Measurements from ENCODE around the gene ACTR2.
A peak's percentile ranks its signal among the peaks of the same experiment; 100 is the strongest.
"Not testable (repeated sequence)": the region's sequence is repeated elsewhere in the genome, so short reads cannot be mapped to it uniquely, and the experiment has no call there.

Gene ACTR2

DNA sequence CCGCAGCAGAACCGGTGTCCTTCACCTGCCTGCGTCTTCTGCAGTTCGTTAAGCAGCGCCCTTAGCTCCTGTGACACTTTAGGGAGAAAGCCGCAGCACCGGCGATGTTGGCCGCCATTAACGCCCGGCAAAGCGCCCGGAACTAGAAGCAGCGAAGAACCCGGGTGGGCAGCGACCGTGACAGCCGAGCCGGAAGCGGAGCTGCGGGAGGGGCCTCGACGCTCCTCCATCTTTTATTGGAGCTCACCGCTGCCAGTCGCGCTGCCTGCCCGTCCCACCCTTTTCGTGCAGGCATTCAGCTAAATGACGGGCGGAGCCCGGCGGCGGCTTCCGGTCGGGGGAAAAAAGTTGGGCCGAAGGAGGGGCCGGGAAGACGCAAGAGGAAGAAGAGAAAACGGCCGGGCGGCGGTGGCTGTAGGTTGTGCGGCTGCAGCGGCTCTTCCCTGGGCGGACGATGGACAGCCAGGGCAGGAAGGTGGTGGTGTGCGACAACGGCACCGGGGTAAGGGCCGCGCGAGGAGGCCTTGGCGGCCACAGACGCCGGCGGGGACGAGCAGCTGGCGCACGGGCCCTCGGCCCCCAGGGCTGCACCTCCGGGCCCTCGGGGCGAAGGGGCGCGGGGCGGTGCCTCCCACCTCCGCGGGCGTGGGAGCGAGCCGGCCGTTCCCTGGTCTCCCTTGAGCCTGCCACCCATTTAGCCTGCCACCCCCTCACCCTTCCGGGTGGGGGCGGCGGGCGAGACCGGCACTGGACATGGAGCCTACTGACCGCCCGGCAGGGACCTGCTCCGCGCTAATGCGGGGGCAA lies at the start of gene ACTR2:
ACTR2 (plus strand) TSS at position 376 of the 807 bp plus-strand sequence; CDS start at position 455, 79 bp downstream.
- DNase-seq (ENCODE audit: low read depth in 2 of 2), result peak; percentile 97 to 98
- H3K4me3 ChIP-seq (replicated peaks in 1 of 2; ENCODE audit: low read depth in 2 of 2, low read length in 2 of 2), result peak within 1 kb of the TSS; percentile 99 to 100
- TF ChIP-seq, protein P1, sequence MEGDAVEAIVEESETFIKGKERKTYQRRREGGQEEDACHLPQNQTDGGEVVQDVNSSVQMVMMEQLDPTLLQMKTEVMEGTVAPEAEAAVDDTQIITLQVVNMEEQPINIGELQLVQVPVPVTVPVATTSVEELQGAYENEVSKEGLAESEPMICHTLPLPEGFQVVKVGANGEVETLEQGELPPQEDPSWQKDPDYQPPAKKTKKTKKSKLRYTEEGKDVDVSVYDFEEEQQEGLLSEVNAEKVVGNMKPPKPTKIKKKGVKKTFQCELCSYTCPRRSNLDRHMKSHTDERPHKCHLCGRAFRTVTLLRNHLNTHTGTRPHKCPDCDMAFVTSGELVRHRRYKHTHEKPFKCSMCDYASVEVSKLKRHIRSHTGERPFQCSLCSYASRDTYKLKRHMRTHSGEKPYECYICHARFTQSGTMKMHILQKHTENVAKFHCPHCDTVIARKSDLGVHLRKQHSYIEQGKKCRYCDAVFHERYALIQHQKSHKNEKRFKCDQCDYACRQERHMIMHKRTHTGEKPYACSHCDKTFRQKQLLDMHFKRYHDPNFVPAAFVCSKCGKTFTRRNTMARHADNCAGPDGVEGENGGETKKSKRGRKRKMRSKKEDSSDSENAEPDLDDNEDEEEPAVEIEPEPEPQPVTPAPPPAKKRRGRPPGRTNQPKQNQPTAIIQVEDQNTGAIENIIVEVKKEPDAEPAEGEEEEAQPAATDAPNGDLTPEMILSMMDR (IDR thresholded peaks at IDR 0.05; ENCODE audit: low read depth, low read length), result no peak

DNA sequence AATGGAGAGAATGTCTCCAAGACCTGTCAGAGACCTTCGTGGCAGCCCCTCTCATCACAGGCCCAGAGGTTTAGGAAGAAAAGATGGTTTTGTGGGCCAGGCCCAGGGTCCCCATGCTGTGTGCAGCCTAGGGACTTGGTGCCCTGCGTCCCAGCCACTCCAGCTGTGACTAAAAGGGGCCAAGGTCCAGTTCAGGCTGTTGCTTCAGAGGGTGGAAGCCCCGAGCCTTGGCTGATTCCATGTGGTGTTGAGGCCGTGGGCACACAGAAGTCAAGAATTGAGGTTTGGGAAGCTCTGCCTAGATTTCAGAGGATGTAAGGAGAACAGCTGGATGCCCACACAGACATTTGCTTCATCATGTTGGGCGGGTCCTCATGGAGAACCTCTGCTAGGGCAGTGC lies 45.1 kb upstream of the ACTR2 start:
- H3K4me3 ChIP-seq (replicated peaks in 1 of 2; ENCODE audit: low read depth in 2 of 2, low read length in 2 of 2), result no peak overlapping the region
- TF ChIP-seq, protein P1 (IDR thresholded peaks at IDR 0.05; ENCODE audit: low read depth, low read length), result no peak
- no peak for DNase-seq (ENCODE audit: low read depth in 2 of 2)

DNA sequence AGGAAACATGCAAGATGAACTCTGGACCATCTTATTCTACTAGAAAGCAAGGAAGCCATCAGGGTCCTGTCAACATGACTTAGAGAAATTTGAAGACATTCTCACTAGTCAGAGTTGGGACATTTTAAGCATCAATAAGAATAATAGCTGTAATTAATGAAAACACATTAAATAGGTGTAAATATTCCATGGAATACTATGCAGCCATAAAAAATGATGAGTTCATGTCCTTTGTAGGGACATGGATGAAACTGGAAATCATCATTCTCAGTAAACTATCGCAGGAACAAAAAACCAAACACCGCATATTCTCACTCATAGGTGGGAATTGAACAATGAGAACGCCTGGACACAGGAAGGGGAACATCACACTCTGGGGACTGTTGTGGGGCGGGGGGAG lies 44.2 kb upstream of the ACTR2 start:
- H3K4me3 ChIP-seq (replicated peaks in 1 of 2; ENCODE audit: low read depth in 2 of 2, low read length in 2 of 2); DNase-seq (ENCODE audit: low read depth in 2 of 2): not testable (repeated sequence)

DNA sequence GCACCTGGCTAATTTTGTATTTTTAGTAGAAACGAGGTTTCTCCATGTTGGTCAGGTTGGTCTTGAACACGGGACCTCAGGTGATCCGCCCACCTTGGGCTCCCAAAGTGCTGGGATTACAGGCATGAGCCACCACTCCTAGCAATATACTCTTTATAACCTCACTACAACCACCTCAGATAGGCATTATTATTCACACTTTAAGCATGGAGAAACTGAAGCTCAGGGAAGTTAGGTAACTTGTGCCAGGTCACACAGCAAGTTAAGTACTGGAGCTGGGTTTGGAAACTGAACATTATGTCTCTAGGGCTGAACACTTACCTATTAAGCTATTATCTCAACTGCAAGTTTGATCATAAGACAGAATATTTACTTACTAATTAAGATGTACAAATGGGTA lies 42.6 kb upstream of the ACTR2 start:
- no peak for DNase-seq (ENCODE audit: low read depth in 2 of 2)
- TF ChIP-seq, protein P1 (IDR thresholded peaks at IDR 0.05; ENCODE audit: low read depth, low read length), result no peak
- H3K4me3 ChIP-seq (replicated peaks in 1 of 2; ENCODE audit: low read depth in 2 of 2, low read length in 2 of 2), result no peak overlapping the region

DNA sequence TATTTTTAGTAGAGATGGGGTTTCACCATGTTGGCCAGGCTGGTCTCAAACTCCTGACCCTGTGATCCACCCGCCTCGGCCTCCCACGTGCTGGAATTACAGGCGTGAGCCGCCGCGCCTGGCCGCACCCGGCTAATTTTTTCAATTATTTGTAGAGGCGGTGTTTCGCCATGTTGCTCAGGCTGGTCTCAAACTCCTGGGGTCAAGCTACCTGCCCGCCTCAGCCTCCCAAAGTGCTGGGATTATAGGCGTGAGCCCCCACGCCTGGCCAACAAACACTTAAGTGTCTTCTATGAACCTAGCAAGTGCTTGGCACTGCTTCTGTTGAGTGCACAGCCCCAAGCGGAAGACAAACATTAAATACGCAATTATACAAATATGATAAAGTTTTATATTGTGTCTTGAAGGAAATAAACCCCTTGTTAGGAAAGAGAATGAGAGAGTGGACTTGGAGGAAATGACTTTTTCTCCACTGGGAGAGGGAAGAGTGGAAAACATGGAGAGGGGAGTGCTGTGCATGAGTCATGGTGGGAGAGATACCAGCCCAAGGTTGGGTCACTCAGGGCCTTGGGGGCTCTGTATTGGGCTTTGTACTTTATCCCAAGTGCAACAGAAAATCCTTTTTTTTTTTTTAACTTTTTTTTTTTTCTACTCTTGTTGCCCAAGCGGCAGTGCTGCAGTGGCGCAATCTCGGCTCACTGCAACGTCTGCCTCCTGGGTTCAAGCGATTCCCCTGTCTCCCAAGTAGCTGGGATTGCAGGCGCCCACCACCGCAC lies 41.4 kb upstream of the ACTR2 start:
- TF ChIP-seq, protein P1 (IDR thresholded peaks at IDR 0.05; ENCODE audit: low read depth, low read length), result no peak
- no peak overlapping the region for H3K4me3 ChIP-seq (replicated peaks in 1 of 2; ENCODE audit: low read depth in 2 of 2, low read length in 2 of 2)
- DNase-seq (ENCODE audit: low read depth in 2 of 2), result no peak

DNA sequence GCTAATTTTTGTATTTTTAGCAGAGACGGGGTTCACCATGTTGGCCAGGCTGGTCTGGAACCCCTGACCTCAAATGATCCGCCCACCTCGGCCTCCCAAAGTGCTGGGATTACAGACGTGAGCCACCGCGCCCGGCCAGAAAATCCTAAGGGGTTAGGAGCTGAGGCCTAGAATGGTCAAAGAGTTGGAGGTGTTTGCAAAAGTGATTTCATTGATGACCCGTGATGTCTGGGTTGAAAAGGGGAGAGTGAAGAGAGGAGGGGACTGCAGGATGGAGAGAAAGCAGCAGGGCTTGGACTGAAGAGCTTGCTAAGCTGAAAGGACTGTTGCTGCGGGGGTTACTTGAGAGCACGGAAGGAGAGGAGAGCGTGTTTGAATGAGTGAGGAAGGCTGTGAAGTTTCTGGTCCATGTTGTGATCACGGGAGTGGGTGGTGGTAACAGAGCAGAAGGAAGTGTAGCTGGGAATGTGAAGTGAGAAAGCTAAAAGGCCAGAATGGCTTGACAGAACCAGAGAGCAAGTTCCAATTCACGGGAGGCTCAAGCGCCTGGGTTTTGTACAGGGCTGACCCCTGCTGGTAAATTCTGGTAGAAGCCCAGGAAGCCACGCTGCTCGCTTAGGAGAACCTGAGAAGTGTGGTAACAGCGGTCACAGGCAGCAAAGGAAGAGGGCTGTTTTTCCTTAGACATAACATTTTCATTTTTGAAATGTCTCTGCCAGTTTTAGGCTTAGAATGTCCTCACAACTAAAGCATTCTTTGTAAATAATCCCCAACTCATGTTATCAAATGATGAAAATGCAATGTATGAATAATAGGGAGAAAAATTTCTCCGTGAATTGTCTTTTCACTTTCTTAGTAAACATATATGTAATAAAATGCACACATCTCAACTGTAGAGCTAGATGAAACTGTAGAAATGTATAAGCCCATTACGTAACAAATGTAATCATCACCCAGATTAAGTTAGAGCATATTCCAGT lies 40.5 kb upstream of the ACTR2 start:
- TF ChIP-seq, protein P1 (IDR thresholded peaks at IDR 0.05; ENCODE audit: low read depth, low read length), result peak; percentile 91
- peak; percentile 84 to 87 for DNase-seq (ENCODE audit: low read depth in 2 of 2)
- no peak overlapping the region for H3K4me3 ChIP-seq (replicated peaks in 1 of 2; ENCODE audit: low read depth in 2 of 2, low read length in 2 of 2)
